Heart left ventricle (tissue), 16 donors: ENCODE measurements around the gene TRPM8. TPM values are rescaled to one million over a fixed set of nuclear protein-coding genes. Genes with fewer than 3 reads are reported as not detected.

Experiments used
- ATAC-seq, 4 donors: fragments of 200-7000 bp; cut with Tn5 transposase; one replicate each; pipeline ENCODE4 v1.9.1; 2020 to 2022; ENCODE audit warnings: moderate library complexity in 4 of 4, mild to moderate bottlenecking in 3 of 4, moderate number of reproducible peaks in 1 of 4
- DNase-seq, 5 donors: peaks; one replicate each; pipeline ENCODE4 v3.0.0-alpha.2; 2020
- H3K27ac ChIP-seq, 12 donors: fragments of 200-600 bp; sonication (generic) in 4 of 12; one replicate each; pipeline versions ENCODE4 v1.5.0 to v1.8.0; 2016 to 2022; ENCODE audit warnings: mild to moderate bottlenecking in 2 of 12
- H3K27me3 ChIP-seq, 9 donors: fragments of 200-600 bp; sonication (generic) in 2 of 9; one replicate each; pipeline versions ENCODE4 v1.5.1 to v1.8.0; 2016 to 2022; ENCODE audit warnings: mild to moderate bottlenecking in 3 of 9
- H3K36me3 ChIP-seq, 9 donors: fragments of 200-600 bp; sonication (generic) in 2 of 9; one replicate each; pipeline versions ENCODE4 v1.5.0 to v1.8.0; 2018 to 2022; ENCODE audit warnings: mild to moderate bottlenecking in 2 of 9
- H3K4me1 ChIP-seq, 12 donors: fragments of 200-600 bp; sonication (generic) in 4 of 12; one replicate each; pipeline versions ENCODE4 v1.5.0 to v1.8.0; 2016 to 2022; ENCODE audit warnings: mild to moderate bottlenecking in 3 of 12
- H3K4me3 ChIP-seq, 12 donors: fragments of 200-600 bp; sonication (generic) in 4 of 12; one replicate each; pipeline versions ENCODE4 v1.5.0 to v1.8.0; 2017 to 2022; ENCODE audit warnings: mild to moderate bottlenecking in 9 of 12, moderate library complexity in 4 of 12
- H3K9me3 ChIP-seq, 12 donors: fragments of 200-600 bp; sonication (generic) in 4 of 12; one replicate each; pipeline versions ENCODE4 v1.5.0 to v1.8.0; 2016 to 2022; ENCODE audit warnings: mild to moderate bottlenecking in 1 of 12
- CTCF ChIP-seq, 12 donors: fragments of 200-600 bp; sonication (generic) in 4 of 12; IDR thresholded peaks; one replicate each; pipeline versions ENCODE4 v1.5.0 to v1.8.0; 2018 to 2022; ENCODE audit warnings: antibody characterized with exemption in 12 of 12, mild to moderate bottlenecking in 5 of 12
- POLR2A ChIP-seq, 2 donors: fragments of 450-650 bp; IDR thresholded peaks; one replicate each; pipeline ENCODE4 v1.6.1; 2017; ENCODE audit warnings: antibody characterized with exemption in 2 of 2, mild to moderate bottlenecking in 2 of 2, moderate library complexity in 2 of 2
- WGBS, 4 donors: extraction: QIAGEN DNeasy Blood & Tissue Kit in 2 of 4; methylation state at CpG; one replicate each; pipeline versions ENCODE4 v1.1.5 to v1.1.7; 2013 to 2018; 5-methylcytosine and 5-hydroxymethylcytosine counted together
- intact Hi-C, 10 donors: fragments of 100-400 bp; cut with DNase I; formaldehyde crosslinking; loops; one replicate each; pipeline versions ENCODE4 v1.11.1 to v1.14.2; 2022
- polyA plus RNA-seq, 2 donors: library from polyadenylated mRNA; stranded (reverse); fragments of 200-250 nt; gene quantifications; one replicate each; pipeline ENCODE4 v1.2.3, GENCODE V29; 2013
- total RNA-seq, 9 donors: library from RNA; depleted of rRNA in 2 of 9; stranded (reverse); fragments of >200 nt in 2 of 9; fragmentation: NEBNext Ultra II Directional in 3 of 9; extraction: Animal tissue kit (Norgen Biotek cat#: 25700) in 3 of 9; gene quantifications; one replicate each; pipeline versions ENCODE4 v1.1.0 to v1.2.4, GENCODE V29; 2016 to 2023
- donor health status: ischemic (EF 13 %, LVEDD 7.1; RV severe dilation, severe dysfunction).
- donor health status: healthy with polysubstance abuse.
- donor health status: DM: no; HTN: yes; CAD: no.
- donor health status: DM: no; HTN: no; CAD: no.
- donor health status: ischemic (EF 25% LVEDD 6.9; RV normal size, moderate dysfunction).
- donor health status: ischemic (EF 25% LVEDD 5.7; RV mildly dilated, moderate dysfunction).
- donor health status: healthy.
- donor health status: DM: yes; HTN: yes; CAD: no.
- donor health status: ischemic (EF 35%, LVEDD 5.7; RV mildly dilated, moderate dysfunction).
- donor health status: nonischemic (EF 11% LVEDD 7.7; RV severe dilation, severe dysfunction).
- donor health status: DM: yes; HTN: yes; CAD: no.
- donor health status: PGD.
- donor health status: ischemic (EF 29% LVEDD 5.4; RV normal size, mild dysfunction).
- donor health status: nonischemic (EF 23%, LVEDD 6.1; RV moderate dilation, normal function).

TRPM8 gene
- total and polyA plus RNA-seq, 11 donors = 0.19 to 0.25 TPM; not detected in 9

GRCh38 chr2:233994151-233994550 lies 77.0 kb downstream of the TRPM8 start:
- 72 to 86% (median 82%) methylated on average over 5 of the region's 5 CpGs for WGBS, 4 donors
- peaks cover 0 to 10% (median 4%) of the 10 kb centered on the region in 9 donors for H3K27me3 ChIP-seq
- no peak overlapping the region for H3K4me3 ChIP-seq
- H3K36me3 ChIP-seq = no peaks in the 10 kb centered on the region
- H3K4me1 ChIP-seq = peaks cover 0 to 10% (median 0%) of the 10 kb centered on the region in 12 donors
- no peak for DNase-seq
- intact Hi-C loops = no loop called here
- no peak overlapping the region for H3K27ac ChIP-seq
- no peak for ATAC-seq
- H3K9me3 ChIP-seq = peaks cover 0 to 5% (median 0%) of the 10 kb centered on the region in 12 donors
- TF ChIP-seq POLR2A (IDR thresholded peaks at IDR 0.05) = no peak
- no peak for TF ChIP-seq CTCF (IDR thresholded peaks at IDR 0.05)

GRCh38 chr2:233996000-233996399 lies 78.8 kb downstream of the TRPM8 start:
- WGBS, 4 donors = 68 to 72% (median 71%) methylated on average over 5 of the region's 5 CpGs
- no peaks in the 10 kb centered on the region for H3K4me1 ChIP-seq
- H3K9me3 ChIP-seq = peaks cover 0 to 5% (median 0%) of the 10 kb centered on the region in 12 donors
- H3K36me3 ChIP-seq = no peaks in the 10 kb centered on the region
- no peak overlapping the region for H3K27ac ChIP-seq
- ATAC-seq = no peak
- intact Hi-C loops = no loop called here
- H3K4me3 ChIP-seq = no peak overlapping the region
- TF ChIP-seq POLR2A (IDR thresholded peaks at IDR 0.05) (no peak), CTCF (IDR thresholded peaks at IDR 0.05) (no peak)
- no peak for DNase-seq
- peaks cover 0 to 16% (median 4%) of the 10 kb centered on the region in 9 donors for H3K27me3 ChIP-seq

DNA sequence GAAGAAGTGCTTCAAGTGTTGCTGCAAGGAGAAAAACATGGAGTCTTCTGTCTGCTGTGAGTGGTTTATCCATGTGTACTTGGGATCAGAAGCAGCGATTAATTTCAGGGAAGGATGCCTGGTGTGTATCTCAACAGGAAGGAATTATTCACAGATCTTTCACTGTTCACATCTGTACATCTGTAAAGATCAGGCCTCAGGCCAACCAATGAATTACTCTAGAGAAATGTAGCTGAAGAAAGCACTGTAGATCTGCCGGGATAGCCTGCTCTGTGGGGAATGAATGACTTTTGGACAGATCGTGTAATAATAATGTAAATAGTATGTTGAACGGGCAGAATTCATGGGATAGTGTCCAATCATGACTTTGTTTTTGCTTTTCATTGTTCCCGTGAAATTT lies 79.3 kb downstream of the TRPM8 start:
- H3K27me3 ChIP-seq = peaks cover 0 to 16% (median 4%) of the 10 kb centered on the region in 9 donors
- DNase-seq (no peak), ATAC-seq (no peak)
- no peak for TF ChIP-seq POLR2A (IDR thresholded peaks at IDR 0.05)
- peaks cover 0 to 5% (median 0%) of the 10 kb centered on the region in 12 donors for H3K9me3 ChIP-seq
- WGBS, 4 donors = 80 to 86% (median 84%) methylated on average over 5 of the region's 5 CpGs
- no peaks in the 10 kb centered on the region for H3K36me3 ChIP-seq
- H3K27ac ChIP-seq = no peak overlapping the region
- H3K4me1 ChIP-seq = no peaks in the 10 kb centered on the region
- intact Hi-C loops = no loop called here
- H3K4me3 ChIP-seq = no peak overlapping the region

GRCh38 chr2:233997707-233998106 lies 80.5 kb downstream of the TRPM8 start:
- no peak for TF ChIP-seq CTCF (IDR thresholded peaks at IDR 0.05)
- TF ChIP-seq POLR2A (IDR thresholded peaks at IDR 0.05) = no peak
- no peaks in the 10 kb centered on the region for H3K36me3 ChIP-seq
- 71 to 100% (median 83%) methylated on average over 1 of the region's 1 CpG for WGBS, 4 donors
- no peak overlapping the region for H3K4me3 ChIP-seq
- peaks cover 0 to 29% (median 4%) of the 10 kb centered on the region in 9 donors for H3K27me3 ChIP-seq
- no peak for DNase-seq
- H3K9me3 ChIP-seq = peaks cover 0 to 2% (median 0%) of the 10 kb centered on the region in 12 donors
- H3K4me1 ChIP-seq = no peaks in the 10 kb centered on the region
- H3K27ac ChIP-seq = no peak overlapping the region
- intact Hi-C loops = no loop called here
- ATAC-seq = no peak

DNA sequence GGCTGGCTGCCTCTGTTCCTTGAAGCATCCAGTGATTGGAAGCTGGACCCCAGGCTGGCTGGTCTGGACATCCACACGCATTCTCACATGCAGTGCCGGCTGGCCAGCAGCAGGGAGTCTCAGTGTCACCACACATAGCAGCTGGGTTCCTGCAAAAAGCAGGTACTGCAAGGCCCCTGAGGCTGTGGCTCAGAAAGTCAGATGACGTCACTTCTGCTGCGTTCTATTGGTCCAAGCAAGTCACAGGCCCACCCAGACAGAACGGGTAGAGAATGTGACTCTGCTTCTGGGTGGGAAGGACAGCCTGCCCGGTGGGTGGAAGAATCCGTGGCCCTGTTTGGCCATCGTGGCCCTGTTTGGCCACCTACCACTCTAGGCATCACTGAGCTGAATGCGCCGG lies 82.0 kb downstream of the TRPM8 start:
- ATAC-seq (no peak), DNase-seq (no peak)
- Histone ChIP-seq H3K36me3 (no peaks in the 10 kb centered on the region), H3K27ac (no peak overlapping the region), H3K9me3 (no peaks in the 10 kb centered on the region), H3K4me3 (no peak overlapping the region), H3K27me3 (peaks cover 0 to 33% (median 2%) of the 10 kb centered on the region in 9 donors), H3K4me1 (no peaks in the 10 kb centered on the region)
- TF ChIP-seq CTCF (IDR thresholded peaks at IDR 0.05) (no peak), POLR2A (IDR thresholded peaks at IDR 0.05) (no peak)
- intact Hi-C loops = no loop called here
- 59 to 77% (median 70%) methylated on average over 4 to 10 of the region's 10 CpGs for WGBS, 4 donors
